ENCODE data around the gene ARHGAP26. TPM values are rescaled to one million over a fixed set of nuclear protein-coding genes. Genes with fewer than 3 reads are reported as not detected.

The ARHGAP26 gene
- total RNA-seq, 1 experiment from 2014 or later, result 34.5 TPM

- ATAC-seq, result no peak
- H3K36me3 ChIP-seq (ENCODE audit: control insufficient read depth in 1 of 2, insufficient read depth in 2 of 2, low read length in 2 of 2), result no peaks in the 10 kb centered on the region
- no peaks in the 10 kb centered on the region for H3K27me3 ChIP-seq (ENCODE audit: insufficient read depth, low read length)
- H3K79me2 ChIP-seq (ENCODE audit: insufficient read depth, low read length), result no peaks in the 10 kb centered on the region
- TF ChIP-seq ZNF274 (IDR thresholded peaks at IDR 0.05; ENCODE audit: low read depth, low read length), result no peak
- TF ChIP-seq RAD21 (IDR thresholded peaks at IDR 0.05; ENCODE audit: low read depth), result no peak
- no peak overlapping the region for H3K4me3 ChIP-seq (replicated peaks in 1 of 2; ENCODE audit: low read depth in 1 of 2, low read length in 2 of 2)
- no peak for DNase-seq (ENCODE audit: low read depth, low spot score)
- no peak overlapping the region for H3K9ac ChIP-seq (ENCODE audit: low read length)
- RAD21 ChIA-PET (ENCODE audit: low non-redundant PET in 1 of 2, low total read pairs in 2 of 2, uncharacterized antibody in 2 of 2, unreplicated experiment in 2 of 2), result no interaction called here
- H3K27ac ChIP-seq (ENCODE audit: low read depth, low read length), result no peak overlapping the region
- POLR2A ChIA-PET, result no interaction called here
- no peaks in the 10 kb centered on the region for H3K9me2 ChIP-seq (ENCODE audit: insufficient read depth)
- H3K4me1 ChIP-seq (ENCODE audit: control insufficient read depth in 1 of 2, insufficient read depth in 2 of 2, low read length in 2 of 2), result no peaks in the 10 kb centered on the region
- H3K9me3 ChIP-seq (ENCODE audit: control insufficient read depth in 1 of 2, insufficient read depth in 1 of 2, low read depth in 1 of 2, low read length in 2 of 2), result no peaks in the 10 kb centered on the region
- H3K4me2 ChIP-seq (ENCODE audit: low read length), result no peak overlapping the region
- no peak overlapping the region for H2AFZ ChIP-seq (ENCODE audit: low read depth, low read length, poor library complexity, severe bottlenecking)
- BruUV-seq (replicated peaks), result no TSS peak
- no peaks in the 10 kb centered on the region for H4K20me1 ChIP-seq (ENCODE audit: insufficient read depth)
- intact Hi-C loops (cut with micrococcal nuclease), result loop anchor here (5.0 kb wide), 1 partner anchor 493 kb away; no protein-coding TSS in a partner anchor
- CTCF ChIA-PET, result no interaction called here
Observed at GRCh38 chr5:143194713-143195112, 424.5 kb downstream of the ARHGAP26 start.

GRCh38 chr5:143195491-143195890, 425.3 kb downstream of the ARHGAP26 start:
- BruUV-seq (replicated peaks), result no TSS peak
- no peak for DNase-seq (ENCODE audit: low read depth, low spot score)

More at GRCh38 chr5:143195491-143195890, 425.3 kb downstream of the ARHGAP26 start:
- RAD21 ChIA-PET (ENCODE audit: low non-redundant PET in 1 of 2, low total read pairs in 2 of 2, uncharacterized antibody in 2 of 2, unreplicated experiment in 2 of 2), result no interaction called here
- peaks cover 0 to 2% of the 10 kb centered on the region in 2 experiments; a peak in 1 of 4 replicates for H3K4me1 ChIP-seq (ENCODE audit: control insufficient read depth in 1 of 2, insufficient read depth in 2 of 2, low read length in 2 of 2)
- CTCF ChIA-PET, result no interaction called here
- H3K27me3 ChIP-seq (ENCODE audit: insufficient read depth, low read length), result no peaks in the 10 kb centered on the region
- TF ChIP-seq MAX (IDR thresholded peaks at IDR 0.05) (no peak), ATF3 (IDR thresholded peaks at IDR 0.05) (no peak), POLR2A (IDR thresholded peaks at IDR 0.05; ENCODE audit: borderline replicate concordance, extremely low read depth, insufficient read depth, insufficient read length) (no peak), YY1 (IDR thresholded peaks at IDR 0.05; ENCODE audit: extremely low read depth, insufficient replicate concordance, low read depth, low read length) (no peak), ELF1 (IDR thresholded peaks at IDR 0.05; ENCODE audit: borderline replicate concordance, low read depth) (no peak), EZH2 (IDR thresholded peaks at IDR 0.05) (no peak), CTCF (IDR thresholded peaks at IDR 0.05 in 2 of 3, conservative IDR thresholded peaks at IDR 0.05 in 1 of 3; ENCODE audit: borderline replicate concordance in 1 of 3, insufficient read depth in 1 of 3, low read depth in 2 of 3, low read length in 2 of 3) (no peak)
- no peaks in the 10 kb centered on the region for H3K9me2 ChIP-seq (ENCODE audit: insufficient read depth)
- H3K9ac ChIP-seq (ENCODE audit: low read length), result no peak overlapping the region
- intact Hi-C loops (cut with micrococcal nuclease), result loop anchor here (5.0 kb wide), 1 partner anchor 492 kb away; no protein-coding TSS in a partner anchor
- no peak overlapping the region for H3K4me3 ChIP-seq (replicated peaks in 1 of 2; ENCODE audit: low read depth in 1 of 2, low read length in 2 of 2)
- ATAC-seq, result no peak
- H3K36me3 ChIP-seq (ENCODE audit: control insufficient read depth in 1 of 2, insufficient read depth in 2 of 2, low read length in 2 of 2), result no peaks in the 10 kb centered on the region
- H4K20me1 ChIP-seq (ENCODE audit: insufficient read depth), result no peaks in the 10 kb centered on the region
- H2AFZ ChIP-seq (ENCODE audit: low read depth, low read length, poor library complexity, severe bottlenecking), result no peak overlapping the region
- no peak overlapping the region for H3K27ac ChIP-seq (ENCODE audit: low read depth, low read length)
- H3K79me2 ChIP-seq (ENCODE audit: insufficient read depth, low read length), result no peaks in the 10 kb centered on the region
- no peak overlapping the region for H3K4me2 ChIP-seq (ENCODE audit: low read length)
- POLR2A ChIA-PET, result no interaction called here
- no peaks in the 10 kb centered on the region for H3K9me3 ChIP-seq (ENCODE audit: control insufficient read depth in 1 of 2, insufficient read depth in 1 of 2, low read depth in 1 of 2, low read length in 2 of 2)
